Activated CD4-positive, alpha-beta T cell treated with anti-CD3 and anti-CD28 coated beads, Interleukin-2, amount 50 U/mL, for 4 hours (primary cell): Measurements from ENCODE around the gene FAM193A.
"Not testable (repeated sequence)": the region's sequence is repeated elsewhere in the genome, so short reads cannot be mapped to it uniquely, and the experiment has no call there.

ENCODE experiments used
- DNase-seq, 2 experiments: peaks; one replicate each; pipeline ENCODE4 v3.0.0-alpha.2; 2020

Gene FAM193A

DNA sequence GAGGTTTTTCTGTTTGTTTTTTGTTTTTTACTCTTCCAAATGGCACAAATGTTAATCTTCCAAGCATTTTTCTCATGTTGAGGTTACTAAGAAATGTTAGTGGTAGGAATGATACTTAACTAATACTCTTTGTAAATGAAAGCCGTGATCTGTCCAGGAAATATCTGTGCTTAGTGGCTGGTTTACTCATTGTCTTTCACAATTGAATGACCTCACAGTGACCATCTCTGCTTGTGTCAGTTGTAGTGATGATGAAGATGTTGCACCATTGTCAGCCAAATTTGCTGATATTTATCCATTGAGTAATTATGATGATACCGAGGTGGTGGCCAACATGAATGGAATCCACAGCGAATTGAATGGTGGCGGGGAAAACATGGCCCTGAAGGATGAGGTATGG, 126.2 kb downstream of the FAM193A start:
- DNase-seq: no peak

DNA sequence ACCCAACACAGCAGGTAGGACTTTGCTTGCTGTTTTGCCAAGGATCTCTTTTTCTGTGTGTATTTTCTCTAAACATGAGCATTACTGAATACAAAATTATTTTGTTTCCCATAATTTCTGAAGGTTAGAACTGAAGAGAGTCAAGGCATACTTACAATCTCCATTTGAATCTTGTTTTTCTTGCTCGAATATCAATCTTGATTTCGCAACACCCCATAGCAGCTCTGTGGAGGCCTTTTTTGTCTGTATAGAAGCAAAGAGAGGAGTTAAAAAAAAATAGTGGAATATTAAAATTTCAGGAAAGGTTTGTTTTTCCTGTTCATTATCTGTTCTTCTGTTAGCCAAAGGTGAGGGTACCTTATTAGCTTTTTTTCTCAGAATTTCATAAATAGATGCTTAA, 126.8 kb downstream of the FAM193A start:
- no peak for DNase-seq

DNA sequence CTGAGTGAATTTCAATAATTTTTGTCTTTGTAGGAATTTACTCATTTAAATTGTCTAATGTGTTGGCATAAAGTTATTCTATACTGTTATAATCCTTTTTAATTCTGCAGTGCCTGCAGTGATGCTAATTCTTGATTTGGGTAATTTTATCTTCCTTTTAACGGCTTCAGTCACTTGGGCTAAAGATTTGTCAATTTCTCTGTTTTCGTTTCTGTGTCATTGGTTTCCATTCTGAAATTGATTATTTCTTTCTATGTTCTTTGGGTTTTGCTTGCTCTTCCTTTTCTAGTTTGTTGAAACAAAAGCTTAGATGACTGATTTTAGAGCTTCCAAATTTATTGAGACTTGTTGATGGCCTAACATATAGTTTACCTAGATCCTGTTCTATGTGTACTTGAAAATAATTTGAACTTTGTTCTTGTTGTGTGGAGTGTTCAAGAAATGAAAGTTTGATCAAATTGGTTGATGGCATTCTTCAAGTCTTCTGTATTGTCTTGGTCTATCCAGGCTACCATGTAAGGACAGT, 130.3 kb downstream of the FAM193A start:
- no peak for DNase-seq

DNA sequence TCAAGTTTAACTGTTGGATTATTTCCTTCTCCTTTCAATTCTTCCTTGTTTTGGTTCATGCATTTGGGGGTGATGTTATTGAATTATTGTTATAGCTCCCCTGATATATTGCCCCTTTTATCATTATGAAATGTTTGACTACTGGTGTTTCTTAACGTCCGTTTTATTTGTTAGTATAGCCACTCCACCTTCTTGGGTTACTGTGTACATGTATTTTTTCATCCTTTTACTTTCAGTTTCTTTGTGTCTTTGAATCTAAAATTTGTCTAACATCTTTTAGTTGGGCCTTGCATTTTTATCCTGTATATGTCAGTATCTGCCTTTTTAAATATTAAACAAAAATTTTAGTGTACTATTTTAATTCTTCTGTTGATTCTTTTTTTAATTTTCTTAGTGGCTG, 131.0 kb downstream of the FAM193A start:
- no peak for DNase-seq

DNA sequence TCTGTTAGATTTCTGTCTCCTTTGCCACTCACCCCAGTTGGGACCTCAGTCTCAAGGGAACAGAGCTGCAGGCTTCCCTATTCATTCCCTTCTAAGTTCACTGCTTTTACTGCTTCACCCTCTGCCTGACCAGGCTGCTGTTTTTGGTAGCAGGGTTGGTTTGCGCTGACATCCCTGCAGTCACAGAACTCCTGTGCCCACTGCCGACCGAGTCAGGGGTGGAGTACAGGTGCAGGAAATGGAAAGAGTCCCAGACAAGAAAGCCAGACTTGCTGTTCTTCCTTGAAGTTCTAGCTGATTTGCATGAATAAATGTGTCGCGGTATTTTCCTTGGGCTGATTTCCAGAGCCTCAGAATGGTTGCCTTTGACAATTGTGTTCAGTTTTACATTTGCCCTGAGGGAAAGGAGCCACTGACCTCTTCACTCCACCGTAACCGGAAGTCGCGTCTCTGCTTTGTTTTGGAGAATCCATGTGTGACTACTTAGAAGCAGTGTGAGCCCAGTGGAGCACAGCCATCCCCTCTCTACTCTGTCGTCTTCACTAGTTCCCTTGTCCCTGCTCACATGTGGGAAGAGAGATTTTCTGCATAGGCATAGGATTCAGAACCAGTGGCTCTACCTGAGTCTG, 134.9 kb downstream of the FAM193A start:
- no peak for DNase-seq

DNA sequence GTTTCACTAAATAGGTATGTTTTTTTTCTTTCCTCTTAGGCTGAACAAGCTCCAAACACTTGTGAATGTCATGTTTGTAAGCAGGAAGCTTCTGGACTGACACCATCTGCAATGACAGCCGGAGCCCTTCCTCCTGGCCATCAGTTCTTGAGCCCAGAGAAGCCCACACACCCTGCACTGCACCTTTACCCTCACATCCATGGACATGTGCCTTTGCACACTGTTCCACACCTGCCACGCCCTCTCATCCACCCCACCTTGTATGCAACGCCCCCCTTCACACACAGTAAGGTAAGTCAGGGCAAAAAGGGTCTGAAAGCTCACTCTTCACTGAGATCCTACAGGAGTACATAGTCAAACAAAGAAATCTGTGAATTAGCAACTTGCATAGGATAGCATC, 135.6 kb downstream of the FAM193A start:
- no peak for DNase-seq

DNA sequence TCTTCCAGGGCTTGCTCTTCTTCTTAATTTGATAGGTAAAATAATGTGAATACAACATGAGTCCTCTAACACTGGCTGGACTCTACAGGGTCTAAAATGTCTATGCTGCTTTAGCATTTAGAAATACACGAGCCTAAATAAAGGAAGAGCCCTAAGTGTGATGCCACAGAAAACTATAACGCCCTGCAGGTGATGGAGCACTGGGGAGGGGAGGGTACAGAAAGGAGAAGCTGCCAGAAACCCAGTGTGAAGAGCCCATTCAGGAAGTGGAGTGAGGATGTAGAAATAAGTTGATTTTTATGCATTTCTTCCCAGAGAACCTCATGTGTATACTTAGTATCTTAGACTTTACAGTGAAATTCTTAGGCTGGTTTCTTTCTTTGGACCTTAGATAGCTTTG, 136.3 kb downstream of the FAM193A start:
- DNase-seq: no peak

DNA sequence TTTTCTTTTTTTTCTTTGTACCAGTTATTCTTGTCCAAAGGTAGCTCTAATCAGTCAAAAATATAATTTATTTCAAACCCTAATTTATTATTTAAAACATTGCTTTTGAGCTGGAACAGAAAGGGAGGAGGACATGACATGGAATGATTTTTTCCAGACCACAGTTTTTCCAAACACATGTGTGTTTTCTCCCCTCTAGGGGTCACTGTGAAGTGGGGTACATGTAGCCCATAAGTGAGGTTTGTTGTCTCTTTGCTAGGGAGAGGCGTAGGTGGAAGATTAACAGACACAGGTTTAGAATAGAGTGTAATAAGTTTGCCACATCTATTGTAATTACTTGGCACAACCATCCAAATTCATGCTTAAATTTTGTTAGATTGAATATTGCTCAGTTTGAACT, 136.7 kb downstream of the FAM193A start:
- DNase-seq: no peak

DNA sequence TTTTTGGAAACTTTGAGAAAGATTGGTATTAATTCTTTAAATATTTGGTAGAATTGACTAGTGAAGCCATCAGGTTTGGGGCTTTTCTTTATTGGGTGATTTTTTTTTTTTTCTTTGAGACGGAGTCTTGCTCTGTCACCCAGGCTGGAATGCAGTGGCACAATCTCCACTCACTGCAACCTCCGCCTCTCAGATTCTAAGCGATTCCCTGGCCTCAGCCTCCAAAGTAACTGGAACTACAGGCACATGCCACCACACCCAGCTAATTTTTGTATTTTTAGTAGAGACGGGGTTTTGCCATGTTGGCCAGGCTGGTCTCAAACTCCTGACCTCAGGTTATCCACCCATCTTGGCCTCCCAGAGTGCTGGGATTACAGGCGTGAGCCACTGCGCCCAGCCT, 143.3 kb downstream of the FAM193A start:
- not testable (repeated sequence) for DNase-seq

DNA sequence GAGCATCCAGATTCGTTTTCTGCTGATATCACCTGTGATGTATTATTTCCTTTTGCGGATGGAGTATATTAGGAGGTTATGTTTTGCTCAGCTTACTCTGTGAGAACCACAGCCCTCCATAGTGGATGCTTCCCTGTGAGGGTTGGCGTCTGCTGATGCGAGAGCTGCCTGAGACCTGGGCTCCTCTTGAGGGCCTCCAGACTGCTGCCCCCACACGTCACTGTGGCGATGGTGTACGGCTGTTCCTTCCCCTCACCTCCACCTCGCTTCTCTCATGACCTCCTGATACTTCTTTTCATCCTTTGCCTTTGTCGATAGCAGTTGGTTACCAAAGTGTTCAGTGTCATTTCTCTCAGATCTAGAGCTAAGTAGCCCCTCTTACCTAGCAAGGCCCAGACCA, 148.0 kb downstream of the FAM193A start:
- no peak for DNase-seq

DNA sequence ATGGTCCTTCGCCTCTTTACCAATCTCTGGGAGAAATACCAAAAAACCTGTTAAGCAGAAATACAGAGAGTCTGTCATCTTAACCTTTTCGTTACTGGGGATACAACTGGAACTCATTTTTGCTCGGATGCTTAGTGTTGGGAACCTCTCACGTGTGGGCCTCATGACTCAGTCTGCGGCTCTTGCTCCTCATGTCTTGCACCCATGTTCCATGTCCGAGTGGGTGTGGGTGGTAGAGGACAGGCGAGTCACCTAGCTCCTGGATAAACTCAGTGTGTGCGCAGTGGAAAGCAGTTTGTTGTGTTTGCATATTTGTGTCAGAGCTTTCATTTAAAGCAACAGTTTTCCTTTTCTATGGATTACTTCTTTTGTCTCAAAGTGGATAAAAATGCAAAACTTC, 149.1 kb downstream of the FAM193A start:
- DNase-seq: no peak

DNA sequence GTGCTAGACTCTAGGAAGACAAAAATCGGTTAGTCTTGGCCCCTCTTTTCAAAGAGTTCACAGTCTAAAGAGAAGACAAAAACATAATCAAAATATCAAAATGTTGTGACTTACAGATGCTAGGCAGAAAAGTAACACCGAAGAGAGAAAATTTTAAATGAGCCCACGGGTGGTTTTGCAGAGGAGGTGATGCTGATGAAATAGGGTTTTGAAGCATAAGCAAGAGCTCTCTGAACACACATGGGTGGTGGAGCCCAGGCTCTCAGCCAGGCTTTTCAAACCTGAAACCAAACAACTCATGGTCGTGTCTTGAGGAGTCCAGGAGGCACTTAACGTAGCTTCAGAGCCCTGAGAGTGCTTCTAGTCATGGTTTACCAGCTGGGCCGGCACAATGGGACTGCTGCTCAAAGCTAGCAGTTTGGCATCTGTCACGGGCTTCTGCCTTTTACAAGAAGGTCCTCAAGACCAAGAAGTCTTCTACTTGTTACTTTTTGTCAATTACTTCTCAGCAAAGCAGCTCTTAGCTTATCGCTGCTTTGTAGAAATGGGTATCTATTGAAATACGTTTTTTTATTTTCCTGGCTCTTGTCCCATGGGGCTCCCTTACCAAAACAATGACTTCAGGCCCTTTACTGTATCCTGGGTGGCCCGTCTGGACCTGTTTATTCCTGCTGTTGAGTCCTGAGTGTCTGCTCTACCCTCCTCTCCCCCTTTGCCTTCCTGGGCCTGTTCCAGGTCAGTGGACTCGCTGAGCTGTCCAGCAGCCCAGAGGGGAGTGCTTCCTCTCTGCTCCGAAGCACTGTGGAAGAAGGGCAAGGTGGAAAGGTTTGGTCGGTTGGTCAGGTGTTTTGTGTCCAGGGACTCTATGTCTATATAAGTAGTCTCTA, 150.2 kb downstream of the FAM193A start:
- DNase-seq: no peak

DNA sequence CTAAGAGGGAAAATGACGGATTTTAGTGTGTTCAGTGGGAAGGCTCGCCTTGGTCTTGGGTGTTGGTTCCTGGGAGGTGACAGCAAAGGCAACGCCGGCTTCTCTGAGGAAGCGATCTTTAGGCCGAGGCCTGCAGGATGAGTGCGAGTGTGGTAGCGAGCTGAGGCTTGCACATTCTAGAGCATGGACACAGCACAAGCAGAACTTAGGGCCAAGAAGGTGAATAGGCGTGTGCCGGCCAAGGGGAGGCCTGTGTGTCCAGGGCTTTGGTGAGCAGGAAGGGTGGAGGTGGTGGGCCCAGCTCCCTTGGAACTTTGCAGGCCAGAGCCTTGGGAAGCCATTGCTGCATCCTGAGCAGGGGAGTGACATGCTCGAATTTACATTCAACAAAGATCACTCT, 151.8 kb downstream of the FAM193A start:
- DNase-seq: no peak

DNA sequence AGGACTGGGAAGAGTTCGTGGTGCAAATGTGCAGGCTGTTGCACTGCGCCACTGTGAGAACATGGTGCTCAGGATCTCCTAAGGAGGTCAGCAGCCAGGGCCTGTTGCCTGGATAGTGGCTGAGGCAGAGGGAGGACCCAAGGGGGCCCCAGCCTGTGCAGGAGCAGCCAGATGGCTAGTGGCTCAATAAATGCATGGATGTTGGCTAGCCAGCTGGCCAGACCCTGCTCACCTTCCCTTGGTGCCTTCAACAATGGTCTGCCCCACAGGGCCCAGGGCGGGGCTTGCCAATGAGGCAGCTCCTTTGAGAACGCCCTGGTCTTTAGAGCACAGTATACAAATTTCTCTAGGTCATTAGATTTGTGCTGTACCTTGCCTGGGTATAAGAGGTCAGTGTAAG, 152.2 kb downstream of the FAM193A start:
- DNase-seq: no peak

DNA sequence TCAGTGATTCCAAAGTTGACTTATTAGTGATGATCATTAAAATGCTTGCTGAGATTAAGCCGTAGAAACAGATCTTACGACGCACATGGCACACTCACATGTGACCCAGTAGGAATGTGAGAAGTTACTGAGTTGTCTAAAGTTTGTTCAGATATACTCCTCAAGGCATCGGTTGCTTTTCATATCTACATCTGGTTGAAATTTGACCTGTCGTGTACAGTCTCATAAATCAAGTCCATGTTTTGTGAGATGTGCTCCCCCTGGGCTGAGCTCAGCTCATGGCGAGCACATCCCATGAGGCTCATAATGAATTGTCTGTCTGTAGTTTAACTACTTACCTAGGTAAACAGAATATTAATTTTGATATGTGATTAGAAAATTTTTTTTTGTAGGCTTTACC, 152.7 kb downstream of the FAM193A start:
- no peak for DNase-seq

DNA sequence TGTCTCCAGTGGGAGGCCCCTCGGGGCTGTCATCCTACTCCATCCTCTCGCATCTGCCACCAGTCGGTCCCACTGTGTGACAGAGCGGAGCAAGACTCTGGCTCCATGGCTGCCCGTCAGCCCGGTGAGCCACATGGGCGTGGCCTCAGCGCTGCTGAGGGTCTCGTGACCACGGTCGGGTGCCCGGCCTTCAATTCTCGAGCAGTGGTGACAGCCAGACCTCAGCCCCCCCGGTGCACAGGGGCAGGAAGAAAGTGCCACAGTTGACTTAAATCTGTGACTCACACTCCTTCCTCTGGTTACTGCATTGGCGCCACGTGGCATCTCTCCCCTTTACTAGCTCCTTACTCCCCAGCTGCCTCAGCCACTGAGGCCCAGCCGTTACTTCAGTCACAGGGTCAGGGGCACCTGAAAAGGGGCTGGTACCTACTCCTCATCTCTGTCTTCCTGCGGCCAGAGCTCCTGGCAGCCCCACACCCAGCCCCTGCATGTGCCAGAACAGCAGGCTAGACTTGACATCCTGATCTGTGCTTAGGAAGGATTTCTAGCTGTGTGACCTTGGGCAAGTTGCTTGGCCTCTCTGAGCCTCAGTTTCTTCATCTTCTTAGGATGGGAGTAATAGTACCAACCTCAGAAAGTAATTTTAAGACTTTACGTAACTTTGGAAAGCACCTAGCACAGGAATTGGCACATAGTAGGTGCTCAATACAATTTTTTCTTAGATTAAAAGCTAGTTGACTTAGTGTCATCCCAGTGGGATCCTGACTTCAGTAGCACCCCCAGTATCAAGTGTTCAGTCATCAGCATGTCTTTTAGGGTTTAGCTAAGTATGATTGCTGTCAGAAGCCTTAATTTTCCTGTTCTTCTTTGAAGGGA, 153.6 kb downstream of the FAM193A start:
- DNase-seq: no peak

DNA sequence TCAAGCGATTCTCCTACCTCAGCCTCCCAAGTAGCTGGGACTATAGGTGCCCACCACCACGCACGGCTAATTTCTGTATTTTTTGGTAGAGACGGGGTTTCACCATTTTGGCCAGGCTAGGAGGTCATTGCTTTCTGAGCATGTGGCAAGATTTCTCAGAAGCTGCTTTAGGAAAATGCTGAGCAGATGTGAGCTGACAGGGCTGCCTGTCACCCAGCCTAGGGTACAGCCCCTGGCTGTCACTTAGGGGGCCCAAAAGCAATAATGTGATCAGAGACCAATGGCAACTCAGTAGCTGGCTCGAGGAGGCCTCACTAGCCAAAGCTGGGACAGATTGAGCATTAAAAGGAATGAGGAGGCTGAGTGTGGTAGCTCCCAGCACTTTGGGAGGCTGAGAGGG, 154.9 kb downstream of the FAM193A start:
- DNase-seq: no peak

DNA sequence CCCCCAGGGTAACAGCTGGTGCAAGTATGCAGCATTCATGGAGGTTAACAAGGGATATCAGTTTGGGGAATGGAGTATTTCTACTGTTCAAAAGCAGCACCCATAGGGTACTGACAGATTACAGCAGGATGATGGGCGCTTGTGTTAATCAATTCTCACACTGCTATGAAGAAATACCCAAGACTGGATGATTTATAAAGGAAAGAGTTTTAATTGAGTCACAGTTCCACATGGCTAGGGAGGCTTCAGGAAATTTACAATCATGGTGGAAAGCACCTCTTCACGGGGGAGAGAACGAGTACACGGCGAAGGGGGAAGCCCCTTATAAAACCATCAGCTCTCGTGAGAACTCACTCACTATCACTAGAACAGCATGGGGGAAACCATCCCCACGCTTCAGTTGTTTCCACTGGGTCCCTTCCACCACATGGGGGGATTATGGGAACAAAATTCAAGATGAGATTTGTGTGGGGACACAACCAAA, 155.5 kb downstream of the FAM193A start:
- no peak for DNase-seq

DNA sequence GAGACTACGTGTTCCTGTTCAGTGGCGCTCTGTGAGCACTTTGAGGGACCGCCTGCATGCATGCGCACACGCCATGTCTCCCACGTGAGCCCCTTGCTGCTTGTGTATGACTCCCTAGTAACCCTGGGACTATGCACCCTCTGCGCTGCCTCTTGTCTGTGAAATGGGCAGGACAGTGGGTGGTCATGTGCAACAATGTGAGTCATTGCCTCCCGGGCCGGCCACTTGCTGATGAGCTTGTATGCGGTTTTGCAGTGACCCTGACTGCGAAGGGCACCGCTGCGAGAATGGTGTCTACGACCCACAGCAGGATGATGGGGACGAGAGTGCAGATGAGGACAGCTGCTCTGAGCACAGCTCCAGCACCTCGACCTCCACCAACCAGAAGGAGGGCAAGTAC, 158.2 kb downstream of the FAM193A start:
- no peak for DNase-seq

DNA sequence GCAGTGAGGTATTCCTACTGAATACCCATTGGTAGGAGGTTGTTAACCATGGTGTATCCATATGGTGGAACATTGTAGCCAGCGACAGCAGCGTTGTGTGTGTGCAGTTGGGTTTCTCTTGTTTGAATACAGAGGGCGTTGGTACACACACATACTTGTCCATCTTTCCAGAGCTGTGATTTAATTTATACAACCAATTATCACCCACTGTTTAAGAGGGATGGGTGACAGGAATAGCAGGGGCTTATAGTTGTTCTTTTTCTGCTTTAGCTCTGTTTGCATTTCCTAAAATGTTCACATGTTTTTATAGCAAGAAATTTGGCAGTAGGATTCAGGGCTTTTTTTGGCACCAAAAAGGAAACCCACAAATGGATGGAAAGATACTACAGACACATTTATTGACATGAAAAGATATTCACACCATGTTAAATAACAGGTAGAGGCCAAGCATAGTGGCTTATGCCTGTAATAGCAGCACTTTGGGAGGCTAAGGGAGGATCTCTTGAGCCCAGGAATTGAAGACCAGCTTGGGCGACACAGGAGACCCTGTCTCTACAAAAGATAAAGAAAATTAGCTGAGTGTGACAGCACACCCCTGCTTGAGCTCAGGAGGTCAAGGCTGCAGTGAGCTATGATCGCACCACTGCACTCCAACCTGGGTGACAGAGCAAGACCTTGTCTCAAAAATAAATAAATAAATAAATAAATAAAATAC, 159.1 kb downstream of the FAM193A start:
- DNase-seq: no peak

DNA sequence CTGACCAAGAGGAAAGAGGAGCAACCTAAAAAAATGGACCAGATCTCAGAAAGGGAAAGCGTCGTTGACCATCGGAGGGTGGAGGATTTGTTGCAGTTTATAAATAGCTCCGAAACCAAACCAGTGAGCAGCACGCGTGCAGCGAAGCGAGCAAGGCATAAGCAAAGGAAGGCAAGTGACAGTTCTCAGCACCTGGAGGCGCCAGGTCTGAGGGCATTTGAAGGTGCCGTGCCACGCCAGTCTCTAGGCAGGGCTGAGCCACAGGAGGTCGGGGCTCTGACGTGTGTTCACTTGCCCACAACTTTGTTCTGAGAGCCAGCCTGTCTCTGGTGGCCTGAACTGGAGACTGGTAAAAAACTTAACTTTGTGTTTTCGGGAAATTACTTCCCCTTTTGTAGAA, 160.0 kb downstream of the FAM193A start:
- no peak for DNase-seq

DNA sequence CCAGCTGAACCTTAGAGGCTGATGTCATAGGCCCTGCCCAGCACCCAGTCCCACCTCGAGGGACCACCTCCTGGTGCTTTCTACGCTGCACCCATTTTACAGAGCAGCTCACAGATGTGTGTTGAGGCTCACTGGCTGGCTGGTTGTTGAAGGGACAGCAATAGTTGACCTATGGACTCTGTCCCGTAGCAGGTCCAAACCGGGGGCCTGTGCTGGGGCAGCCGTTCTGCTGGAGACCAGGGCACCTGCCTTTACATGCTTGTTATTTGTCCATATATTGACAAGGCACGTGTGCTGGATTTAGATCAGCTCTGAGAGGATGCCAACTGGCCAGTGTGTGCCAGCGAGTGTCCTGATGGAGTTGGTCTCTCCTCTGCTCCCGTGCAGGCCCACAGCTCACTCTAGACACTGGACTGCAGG, 161.6 kb downstream of the FAM193A start:
- no peak for DNase-seq

DNA sequence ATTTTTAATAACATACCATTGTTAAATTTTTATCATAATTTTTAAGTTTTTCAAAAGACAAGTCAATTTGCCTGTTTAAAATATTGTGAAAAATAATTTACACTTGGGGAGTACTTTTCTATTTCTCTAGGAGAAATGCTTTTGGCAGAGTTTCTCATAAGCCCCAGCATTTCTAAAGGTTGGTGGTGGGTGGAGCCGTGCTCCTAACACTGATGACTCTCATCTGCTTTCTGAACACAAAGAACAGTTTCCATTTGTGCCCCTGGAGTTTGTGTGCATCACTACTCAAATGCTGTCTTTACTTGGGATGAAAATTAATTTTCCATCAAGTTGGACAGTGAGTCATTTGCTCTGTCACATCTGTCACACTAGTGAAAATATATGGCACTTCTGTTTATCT, 162.1 kb downstream of the FAM193A start:
- no peak for DNase-seq
